Measurements from ENCODE around the gene MFF. TPM values are rescaled to one million over a fixed set of nuclear protein-coding genes. Genes with fewer than 3 reads are reported as not detected.

MFF gene
- total RNA-seq, 2 experiments from 2014 or later: 78.3 to 104 TPM

DNA sequence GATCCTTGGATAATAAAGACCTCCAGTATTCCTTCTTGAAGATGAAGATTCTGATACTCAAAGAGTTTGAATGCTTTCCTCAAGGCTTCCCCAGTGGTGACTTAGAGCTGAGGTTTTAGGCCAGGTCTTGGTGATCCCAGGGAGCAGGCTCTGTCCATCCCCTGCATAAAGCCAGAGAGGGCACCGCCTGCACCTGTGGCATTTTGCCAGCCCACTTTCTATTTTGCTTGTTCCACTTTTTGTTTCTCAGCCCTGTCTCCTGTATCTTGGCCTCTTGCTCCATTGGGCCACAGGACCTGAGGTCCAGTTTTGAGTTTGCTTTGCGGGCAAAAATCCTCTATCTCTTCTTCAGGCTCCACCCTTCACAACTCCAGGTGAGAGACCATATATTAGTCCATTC, 69.3 kb downstream of the MFF start:
- DNase-seq: no peak
- ChIA-PET POLR2A (no interaction called here), CTCF (interaction anchor here (0.7 to 1.8 kb wide), 2 partner anchors 11 to 16 kb away, joined by 3 to 5 read pairs; no protein-coding TSS in a partner anchor)
- Mint-ChIP-seq H3K27ac (no peak overlapping the region), H3K9me3 (ENCODE audit: low read depth) (no peaks in the 10 kb centered on the region), H3K27me3 (no peaks in the 10 kb centered on the region), H3K36me3 (ENCODE audit: low read depth) (no peaks in the 10 kb centered on the region), H3K4me1 (peaks cover 6% of the 10 kb centered on the region), H3K4me3 (no peak overlapping the region)
- no peak for ATAC-seq
- intact Hi-C loops (cut with DNase I, micrococcal nuclease): no loop called here

DNA sequence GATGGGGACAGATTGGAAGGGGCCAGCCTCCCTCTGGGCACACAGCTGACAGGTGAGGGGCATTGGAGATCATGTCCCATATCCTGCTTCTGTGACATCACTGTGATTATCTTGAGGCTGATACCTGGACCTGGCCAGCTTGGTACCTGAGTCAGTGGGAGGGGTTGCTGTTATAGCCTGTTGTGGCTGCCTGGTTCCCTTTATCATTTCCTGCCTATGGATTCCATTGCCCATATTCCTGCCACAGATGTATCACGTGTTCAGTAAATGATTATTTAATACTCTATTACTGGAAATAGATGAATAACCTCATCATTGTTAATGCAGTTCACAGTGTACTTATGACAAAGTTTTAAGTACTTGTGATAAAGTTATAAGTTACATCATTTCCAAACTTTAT, 70.5 kb downstream of the MFF start:
- ChIA-PET POLR2A (no interaction called here), CTCF (no interaction called here)
- Mint-ChIP-seq H3K27me3 (no peaks in the 10 kb centered on the region), H3K4me1 (peaks cover 6% of the 10 kb centered on the region), H3K36me3 (ENCODE audit: low read depth) (no peaks in the 10 kb centered on the region), H3K27ac (no peak overlapping the region), H3K9me3 (ENCODE audit: low read depth) (no peaks in the 10 kb centered on the region), H3K4me3 (no peak overlapping the region)
- no peak for ATAC-seq
- DNase-seq: no peak
- intact Hi-C loops (cut with DNase I, micrococcal nuclease): no loop called here

DNA sequence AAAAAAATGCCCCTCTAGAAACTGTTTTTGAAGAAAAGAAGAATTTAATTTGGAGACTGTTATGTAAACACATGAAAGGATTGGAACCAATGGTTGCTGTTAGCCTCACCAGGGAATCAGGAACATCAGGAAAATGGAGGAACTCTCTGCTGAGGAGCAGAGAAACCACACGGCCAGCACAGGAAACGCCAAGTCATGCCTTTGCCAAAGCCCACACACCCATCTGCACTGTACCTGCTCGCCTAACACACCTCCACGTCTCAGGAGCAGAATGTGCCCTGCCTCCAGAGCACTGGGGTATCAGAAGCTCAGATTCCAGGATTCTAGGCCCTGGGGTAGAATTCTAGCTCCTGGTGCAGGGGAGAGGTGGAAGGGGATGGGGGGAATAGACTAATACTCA, 72.5 kb downstream of the MFF start:
- POLR2A ChIA-PET: no interaction called here
- H3K27ac Mint-ChIP-seq: peak overlapping the region; percentile 29
- no peaks in the 10 kb centered on the region for H3K9me3 Mint-ChIP-seq (ENCODE audit: low read depth)
- CTCF ChIA-PET: interaction anchor here (0.5 kb wide), 1 partner anchor 627 kb away, joined by 3 read pairs; no protein-coding TSS in a partner anchor
- H3K4me1 Mint-ChIP-seq: peaks cover 9% of the 10 kb centered on the region
- no peak overlapping the region for H3K4me3 Mint-ChIP-seq
- intact Hi-C loops (cut with DNase I, micrococcal nuclease): no loop called here
- peaks cover 3% of the 10 kb centered on the region for H3K27me3 Mint-ChIP-seq
- ATAC-seq: no peak
- H3K36me3 Mint-ChIP-seq (ENCODE audit: low read depth): no peaks in the 10 kb centered on the region
- DNase-seq: no peak

DNA sequence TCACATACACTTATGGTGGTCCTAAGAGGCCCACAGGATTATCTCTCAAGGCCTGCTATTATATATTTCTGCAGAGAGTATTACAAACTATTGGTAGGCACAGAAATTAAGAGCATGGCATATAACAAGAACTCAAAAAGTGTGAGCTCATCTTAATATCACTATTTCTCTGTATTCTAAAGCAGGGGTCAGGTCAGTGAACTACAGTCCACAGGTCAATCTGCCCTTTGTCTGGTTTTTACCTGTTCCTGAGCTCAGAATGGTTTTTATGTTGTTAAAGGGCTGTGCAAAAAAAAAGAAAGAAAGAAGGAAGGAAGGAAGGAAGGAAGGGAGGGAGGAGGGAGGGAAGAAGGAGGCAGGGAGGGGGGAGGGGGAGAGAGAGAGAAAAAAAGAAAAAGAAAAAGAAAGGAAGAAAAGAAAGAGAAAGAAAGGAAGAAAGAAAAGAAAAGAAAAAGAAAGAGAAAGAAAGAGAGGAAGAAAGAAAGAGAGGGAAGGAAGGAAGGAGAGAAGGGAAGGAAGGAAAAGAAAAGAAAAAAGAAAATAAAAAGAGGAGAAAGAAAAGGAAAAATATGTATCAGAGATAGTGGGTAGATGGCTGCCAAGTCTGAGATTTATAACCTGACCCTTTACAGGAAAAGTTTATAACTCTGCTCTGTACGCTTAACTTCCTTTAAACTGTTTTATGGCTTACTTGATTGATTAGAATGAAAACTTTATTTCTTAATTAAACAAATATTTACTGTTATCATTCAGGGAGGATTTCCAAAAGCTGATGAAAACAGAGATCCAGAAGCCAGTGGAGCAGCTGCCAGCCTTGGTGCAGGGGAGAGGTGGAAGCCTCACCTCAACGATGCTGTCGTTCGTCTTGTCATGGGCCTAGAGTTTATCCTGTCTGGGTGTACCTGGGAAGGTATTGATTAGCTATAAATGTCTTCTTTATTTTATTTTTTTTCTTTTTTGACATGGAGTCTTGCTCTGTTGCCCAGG, 73.9 kb downstream of the MFF start:
- intact Hi-C loops (cut with DNase I, micrococcal nuclease): no loop called here
- ATAC-seq (no peak), DNase-seq (no peak)
- H3K4me3 Mint-ChIP-seq: no peak overlapping the region
- H3K36me3 Mint-ChIP-seq (ENCODE audit: low read depth): no peaks in the 10 kb centered on the region
- peaks cover 3% of the 10 kb centered on the region for H3K27me3 Mint-ChIP-seq
- ChIA-PET POLR2A (no interaction called here), CTCF (interaction anchor here (0.6 kb wide), 1 partner anchor 609 kb away, joined by 3 read pairs; no protein-coding TSS in a partner anchor)
- H3K27ac Mint-ChIP-seq: no peak overlapping the region
- H3K4me1 Mint-ChIP-seq: peaks cover 13% of the 10 kb centered on the region
- H3K9me3 Mint-ChIP-seq (ENCODE audit: low read depth): no peaks in the 10 kb centered on the region

DNA sequence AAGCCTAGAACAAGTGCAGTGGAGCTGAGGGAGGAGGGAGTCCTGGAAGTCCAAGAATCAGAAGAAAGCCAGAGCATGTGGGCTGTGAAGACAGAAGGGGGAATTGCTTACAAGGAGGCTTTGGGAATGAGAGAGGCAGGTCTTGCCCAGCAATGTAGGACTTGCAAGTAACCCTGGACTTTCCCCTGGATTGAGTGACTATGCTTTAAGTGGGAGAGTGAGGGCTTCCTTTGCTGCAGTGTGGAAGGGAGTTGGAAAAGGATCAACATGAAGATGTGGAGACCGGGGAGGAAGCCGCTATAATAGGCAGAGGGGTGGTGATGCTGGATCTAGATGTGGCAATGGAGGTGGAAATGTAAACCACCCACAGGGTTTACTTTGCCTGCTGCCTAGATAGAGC, 76.5 kb downstream of the MFF start:
- no peak overlapping the region for H3K4me3 Mint-ChIP-seq
- H3K9me3 Mint-ChIP-seq (ENCODE audit: low read depth): no peaks in the 10 kb centered on the region
- H3K27ac Mint-ChIP-seq: no peak overlapping the region
- intact Hi-C loops (cut with DNase I, micrococcal nuclease): loop anchor here in 1 of 2 experiments (10.0 kb wide), 2 partner anchors 163 to 253 kb away; no protein-coding TSS in a partner anchor
- no peaks in the 10 kb centered on the region for H3K36me3 Mint-ChIP-seq (ENCODE audit: low read depth)
- ChIA-PET CTCF (interaction anchor here (1.1 kb wide), 1 partner anchor 22 kb away, joined by 3 read pairs; the partner anchor contains the start of gene TM4SF20), POLR2A (interaction anchor here (0.6 kb wide), 1 partner anchor 10 kb away, joined by 6 read pairs; no protein-coding TSS in a partner anchor)
- DNase-seq (no peak), ATAC-seq (no peak)
- H3K4me1 Mint-ChIP-seq: peaks cover 32% of the 10 kb centered on the region
- H3K27me3 Mint-ChIP-seq: peaks cover 3% of the 10 kb centered on the region

DNA sequence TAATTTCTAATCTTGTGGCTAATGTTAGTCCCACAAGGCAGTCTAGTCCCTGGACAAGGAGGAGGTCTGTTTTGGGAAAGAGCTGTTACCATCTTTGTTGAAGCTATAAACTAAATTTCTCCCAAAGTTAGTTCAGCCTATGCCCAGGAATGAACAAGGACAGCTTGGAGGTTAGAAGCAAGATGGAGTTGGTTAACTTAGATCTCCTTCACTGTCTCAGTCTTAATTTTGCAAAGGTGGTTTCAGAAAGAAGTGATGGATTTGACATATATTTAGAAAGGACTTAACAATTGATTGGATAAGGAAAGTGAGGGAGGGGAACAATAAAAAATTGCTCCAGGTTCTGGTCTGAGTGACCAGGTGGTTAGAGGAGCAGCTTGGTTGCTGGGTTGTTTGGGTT, 77.3 kb downstream of the MFF start:
- ChIA-PET CTCF (interaction anchor here (1.1 kb wide), 1 partner anchor 23 kb away, joined by 3 read pairs; the partner anchor contains the start of gene TM4SF20), POLR2A (interaction anchor here (0.6 kb wide), 1 partner anchor 11 kb away, joined by 6 read pairs; no protein-coding TSS in a partner anchor)
- DNase-seq (no peak), ATAC-seq (no peak)
- Mint-ChIP-seq H3K27ac (peak overlapping the region; percentile 29), H3K9me3 (ENCODE audit: low read depth) (no peaks in the 10 kb centered on the region), H3K4me1 (peaks cover 37% of the 10 kb centered on the region), H3K4me3 (no peak overlapping the region), H3K27me3 (peaks cover 3% of the 10 kb centered on the region), H3K36me3 (ENCODE audit: low read depth) (no peaks in the 10 kb centered on the region)
- intact Hi-C loops (cut with DNase I, micrococcal nuclease): loop anchor here in 1 of 2 experiments (10.0 kb wide), 2 partner anchors 162 to 252 kb away; no protein-coding TSS in a partner anchor

DNA sequence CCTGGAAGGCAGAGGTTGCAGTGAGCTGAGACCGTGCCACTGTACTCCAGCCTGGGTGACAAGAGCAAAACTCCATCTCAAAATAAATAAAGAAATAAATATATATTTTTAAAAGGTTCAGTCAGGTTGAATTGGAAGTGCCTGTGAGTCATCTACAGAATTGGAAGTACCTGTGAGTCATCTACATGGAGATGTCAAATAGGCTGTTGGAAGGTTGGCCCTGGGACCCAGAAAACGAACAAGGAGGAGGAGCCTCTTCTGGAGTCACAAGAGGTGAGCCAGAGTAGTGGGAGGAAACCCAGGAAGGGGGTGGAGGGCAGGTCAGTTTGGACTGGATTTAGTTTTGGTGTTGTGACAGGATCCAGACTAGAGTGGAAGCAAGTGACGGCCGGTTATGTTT, 77.9 kb downstream of the MFF start:
- peak overlapping the region; percentile 27 for H3K27ac Mint-ChIP-seq
- no peaks in the 10 kb centered on the region for H3K36me3 Mint-ChIP-seq (ENCODE audit: low read depth)
- H3K9me3 Mint-ChIP-seq (ENCODE audit: low read depth): no peaks in the 10 kb centered on the region
- H3K27me3 Mint-ChIP-seq: peaks cover 3% of the 10 kb centered on the region
- ChIA-PET CTCF (no interaction called here), POLR2A (no interaction called here)
- ATAC-seq (peak; percentile 47), DNase-seq (peak; percentile 29)
- no peak overlapping the region for H3K4me3 Mint-ChIP-seq
- intact Hi-C loops (cut with DNase I, micrococcal nuclease): loop anchor here in 1 of 2 experiments (10.0 kb wide), 2 partner anchors 162 to 252 kb away; no protein-coding TSS in a partner anchor
- peaks cover 36% of the 10 kb centered on the region for H3K4me1 Mint-ChIP-seq

DNA sequence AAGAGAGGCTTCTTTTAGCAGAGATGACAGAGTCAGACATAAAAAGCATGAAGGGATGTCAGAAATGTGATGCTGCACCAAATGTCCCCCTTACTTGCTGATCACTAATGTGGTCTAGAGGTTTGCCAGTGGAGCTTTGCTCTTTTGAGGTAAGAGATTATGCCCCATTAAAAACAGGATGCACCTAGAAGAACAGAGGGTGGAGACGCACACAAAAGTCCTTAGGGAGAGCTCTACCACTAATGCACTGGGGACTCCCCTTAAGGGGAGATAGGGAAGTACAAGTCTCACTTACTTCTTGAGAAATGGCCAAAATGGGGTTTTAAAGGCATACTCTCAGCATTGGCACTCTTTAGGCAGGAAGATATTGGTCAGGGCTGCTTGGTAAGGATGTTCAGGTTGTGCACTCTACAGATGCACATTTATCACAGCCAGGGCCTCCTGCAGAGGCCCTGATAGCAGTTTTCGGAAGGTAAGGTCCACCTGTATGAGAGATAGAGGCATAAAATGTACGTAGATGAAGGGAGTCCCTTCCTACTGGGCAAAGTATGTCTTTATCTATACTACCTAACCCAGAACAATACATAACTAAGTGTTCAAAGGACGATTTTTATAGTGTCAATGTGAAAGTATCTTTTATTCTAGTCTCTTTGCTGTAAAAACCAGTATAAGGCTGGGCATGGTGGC, 79.7 kb downstream of the MFF start:
- H3K4me1 Mint-ChIP-seq: peaks cover 39% of the 10 kb centered on the region
- no peaks in the 10 kb centered on the region for H3K36me3 Mint-ChIP-seq (ENCODE audit: low read depth)
- H3K9me3 Mint-ChIP-seq (ENCODE audit: low read depth): no peaks in the 10 kb centered on the region
- H3K4me3 Mint-ChIP-seq: no peak overlapping the region
- DNase-seq (no peak), ATAC-seq (no peak)
- peaks cover 3% of the 10 kb centered on the region for H3K27me3 Mint-ChIP-seq
- no peak overlapping the region for H3K27ac Mint-ChIP-seq
- ChIA-PET POLR2A (interaction anchor here (0.6 kb wide), 1 partner anchor 31 kb away, joined by 4 read pairs; no protein-coding TSS in a partner anchor), CTCF (interaction anchor here (0.7 to 2.1 kb wide), 8 partner anchors 11 to 361 kb away, joined by 3 to 9 read pairs (median 4); no protein-coding TSS in a partner anchor)
- intact Hi-C loops (cut with DNase I, micrococcal nuclease): loop anchor here (5.0 to 10.0 kb wide), 4 partner anchors 160 to 253 kb away; no protein-coding TSS in a partner anchor

DNA sequence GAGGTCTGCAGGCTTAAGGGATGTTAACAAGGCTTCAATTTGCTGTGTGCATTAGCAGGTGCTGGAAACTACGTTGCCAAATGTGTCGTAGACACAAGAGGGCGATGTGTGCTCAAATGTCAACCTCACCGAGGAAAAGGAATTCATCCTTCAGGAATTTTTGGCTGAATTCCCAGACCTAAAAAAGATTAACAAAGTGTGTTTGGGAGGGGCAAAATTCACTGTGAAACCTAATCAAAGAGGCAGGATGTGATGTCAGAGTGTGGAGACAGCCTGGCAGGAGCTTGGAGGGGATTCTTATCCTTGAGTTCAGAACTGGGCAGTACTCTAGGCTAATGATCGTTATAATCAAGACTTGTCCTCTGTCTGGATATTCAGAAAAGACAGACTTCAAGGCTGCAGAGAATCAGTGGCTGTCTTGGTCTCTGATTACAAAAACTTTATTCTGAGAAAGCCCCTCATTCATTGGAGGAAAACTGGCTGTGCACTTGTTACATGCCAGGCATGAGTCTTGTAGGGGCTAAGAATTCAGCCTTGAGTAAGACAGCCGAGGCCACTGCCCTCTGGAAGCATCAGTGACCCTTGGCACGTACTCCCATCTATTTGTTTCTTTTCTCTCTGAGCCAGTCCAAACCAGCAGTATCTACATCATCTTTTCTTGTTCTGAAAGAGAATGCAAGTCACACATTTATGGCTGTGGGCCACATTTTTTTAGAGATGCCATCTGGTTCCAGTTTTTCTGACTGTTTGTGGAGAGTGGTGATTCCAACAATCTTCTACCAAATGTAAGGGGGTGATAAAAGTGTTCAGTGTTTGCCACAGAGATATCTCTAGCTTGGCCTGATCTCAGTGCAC, 81.4 kb downstream of the MFF start:
- DNase-seq: peak; percentile 43

More for the DNA sequence above, 81.4 kb downstream of the MFF start:
- intact Hi-C loops (cut with DNase I, micrococcal nuclease): loop anchor here (1.0 to 10.0 kb wide), 6 partner anchors 66 to 360 kb away; partner anchors contain the start of gene AGFG1 (in 1 of the 2)
- CTCF ChIA-PET: interaction anchor here (0.7 to 2.1 kb wide), 18 partner anchors 12 to 1269 kb away, joined by 3 to 9 read pairs (median 4); no protein-coding TSS in a partner anchor
- Mint-ChIP-seq H3K27me3 (no peaks in the 10 kb centered on the region), H3K4me3 (no peak overlapping the region), H3K4me1 (peaks cover 52% of the 10 kb centered on the region), H3K9me3 (ENCODE audit: low read depth) (no peaks in the 10 kb centered on the region), H3K27ac (peak overlapping the region; percentile 14), H3K36me3 (ENCODE audit: low read depth) (no peaks in the 10 kb centered on the region)
- ATAC-seq: no peak
- POLR2A ChIA-PET: no interaction called here
